CD4-positive, CD25-positive, alpha-beta regulatory T cell (primary cell): ENCODE measurements around the gene SH3BP2. TPM values are rescaled to one million over a fixed set of nuclear protein-coding genes. Genes with fewer than 3 reads are reported as not detected.
"Not testable (repeated sequence)": the region's sequence is repeated elsewhere in the genome, so short reads cannot be mapped to it uniquely, and the experiment has no call there.

Experiments used
- ATAC-seq, 2 donors: fragments of 150-1000 bp; cut with Tn5 transposase; one replicate each; pipeline ENCODE4 v1.10.0; 2021; ENCODE audit warnings: low read depth in 2 of 2, moderate number of reproducible peaks in 2 of 2, moderate library complexity in 1 of 2
- DNase-seq, 3 donors: peaks; one replicate each; pipeline versions ENCODE4 v3.0.0 to v3.0.0-alpha.2; 2012 to 2022; ENCODE audit warnings: mixed read lengths in 1 of 3
- H3K27ac ChIP-seq: one replicate; pipeline ENCODE4 v1.7.0; 2013; ENCODE audit warnings: mild to moderate bottlenecking, low read length; ENCODE audit not compliant: insufficient read depth, poor library complexity, severe bottlenecking
- H3K27me3 ChIP-seq: one replicate; pipeline ENCODE4 v1.7.0; 2013; ENCODE audit warnings: low read length; ENCODE audit not compliant: control insufficient read depth, insufficient read depth
- H3K36me3 ChIP-seq: one replicate; pipeline ENCODE4 v1.7.0; 2013; ENCODE audit warnings: mild to moderate bottlenecking, low read length, moderate library complexity; ENCODE audit not compliant: control insufficient read depth, insufficient read depth
- H3K4me1 ChIP-seq: 2 replicates; pipeline ENCODE4 v1.7.0; 2013; ENCODE audit warnings: mild to moderate bottlenecking, low read length; ENCODE audit not compliant: insufficient read depth, control insufficient read depth, poor library complexity, severe bottlenecking
- H3K4me3 ChIP-seq: one replicate; pipeline ENCODE4 v1.7.0; 2013; ENCODE audit warnings: low read depth, mild to moderate bottlenecking, low read length, moderate library complexity
- H3K9me3 ChIP-seq, 2 experiments: 1 replicate in 1 of 2; 2 replicates in 1 of 2; pipeline ENCODE4 v1.7.0; 2013; ENCODE audit warnings: low read length in 2 of 2, mild to moderate bottlenecking in 1 of 2, moderate library complexity in 1 of 2; ENCODE audit not compliant: control insufficient read depth in 2 of 2
- H3K27ac Mint-ChIP-seq, 3 donors: one replicate each; pipeline ENCODE4 v1.8.0; 2020 to 2022; ENCODE audit warnings: mild to moderate bottlenecking in 3 of 3, mixed read lengths in 3 of 3, moderate library complexity in 2 of 3
- H3K27me3 Mint-ChIP-seq: one replicate; pipeline ENCODE4 v1.8.0; 2022; ENCODE audit warnings: mild to moderate bottlenecking, mixed read lengths
- H3K36me3 Mint-ChIP-seq: one replicate; pipeline ENCODE4 v1.8.0; 2020; ENCODE audit warnings: mixed read lengths
- H3K4me1 Mint-ChIP-seq, 4 donors: one replicate each; pipeline ENCODE4 v1.8.0; 2020 to 2022; ENCODE audit warnings: mixed read lengths in 4 of 4, mild to moderate bottlenecking in 1 of 4
- H3K4me3 Mint-ChIP-seq, 4 donors: one replicate each; pipeline ENCODE4 v1.8.0; 2020 to 2022; ENCODE audit warnings: mild to moderate bottlenecking in 4 of 4, mixed read lengths in 4 of 4, moderate library complexity in 3 of 4
- H3K9me3 Mint-ChIP-seq, 7 donors: one replicate each; pipeline ENCODE4 v1.8.0; 2020 to 2022; ENCODE audit warnings: mixed read lengths in 7 of 7, mild to moderate bottlenecking in 3 of 7, moderate library complexity in 2 of 7
- polyA plus RNA-seq, 4 donors: library from polyadenylated mRNA; unstranded; fragments of 300-500 nt; fragmentation: Illumina TruSeq; gene quantifications; one replicate each; pipeline ENCODE4 v1.2.3, GENCODE V29; 2021
- total RNA-seq: library from RNA; stranded (reverse); gene quantifications from one replicate; pipeline ENCODE4 v1.2.3, GENCODE V29; 2022

SH3BP2 gene
- total and polyA plus RNA-seq, 5 donors from 2014 or later: 7.6 to 61.7 (median 8.5) TPM

GRCh38 chr4:2767705-2768074, 25.2 kb upstream of the SH3BP2 start:
- H3K36me3 ChIP-seq: no peaks in the 10 kb centered on the region
- no peak overlapping the region for H3K4me3 ChIP-seq
- H3K27ac ChIP-seq: no peak overlapping the region
- no peak overlapping the region for H3K4me3 Mint-ChIP-seq
- DNase-seq (no peak), ATAC-seq (no peak)
- H3K4me1 Mint-ChIP-seq: peaks cover 14 to 18% (median 14%) of the 10 kb centered on the region in 4 donors
- no peaks in the 10 kb centered on the region for H3K27me3 ChIP-seq
- H3K9me3 Mint-ChIP-seq: peaks cover 0 to 3% (median 0%) of the 10 kb centered on the region in 7 donors
- peaks cover 11% of the 10 kb centered on the region for H3K4me1 ChIP-seq
- no peaks in the 10 kb centered on the region for H3K36me3 Mint-ChIP-seq
- no peak overlapping the region for H3K27ac Mint-ChIP-seq
- no peaks in the 10 kb centered on the region for H3K9me3 ChIP-seq
- H3K27me3 Mint-ChIP-seq: no peaks in the 10 kb centered on the region

GRCh38 chr4:2768124-2768523, 24.8 kb upstream of the SH3BP2 start:
- DNase-seq: no peak
- Histone ChIP-seq H3K27me3 (no peaks in the 10 kb centered on the region), H3K4me3 (no peak overlapping the region), H3K27ac (no peak overlapping the region), H3K9me3 (no peaks in the 10 kb centered on the region), H3K36me3 (no peaks in the 10 kb centered on the region), H3K4me1 (peaks cover 11% of the 10 kb centered on the region)
- Mint-ChIP-seq H3K36me3 (no peaks in the 10 kb centered on the region), H3K27me3 (no peaks in the 10 kb centered on the region), H3K27ac (no peak overlapping the region), H3K9me3 (peaks cover 0 to 3% (median 0%) of the 10 kb centered on the region in 7 donors), H3K4me3 (no peak overlapping the region), H3K4me1 (peaks cover 14 to 18% (median 14%) of the 10 kb centered on the region in 4 donors)
- ATAC-seq: no peak

- H3K27me3 Mint-ChIP-seq: no peaks in the 10 kb centered on the region
- Histone ChIP-seq H3K9me3 (no peaks in the 10 kb centered on the region), H3K27me3 (no peaks in the 10 kb centered on the region), H3K4me3 (no peak overlapping the region), H3K4me1 (peaks cover 7% of the 10 kb centered on the region), H3K36me3 (no peaks in the 10 kb centered on the region), H3K27ac (no peak overlapping the region)
- no peaks in the 10 kb centered on the region for H3K36me3 Mint-ChIP-seq
- no peak overlapping the region for H3K4me3 Mint-ChIP-seq
- no peak for DNase-seq
- no peak for ATAC-seq
- peaks cover 14 to 16% (median 14%) of the 10 kb centered on the region in 4 donors for H3K4me1 Mint-ChIP-seq
- peaks cover 0 to 3% (median 0%) of the 10 kb centered on the region in 7 donors for H3K9me3 Mint-ChIP-seq
- H3K27ac Mint-ChIP-seq: no peak overlapping the region
Observed at GRCh38 chr4:2768921-2769336, 24.0 kb upstream of the SH3BP2 start.

GRCh38 chr4:2771264-2771663, 21.6 kb upstream of the SH3BP2 start:
- ATAC-seq (no peak), DNase-seq (no peak)
- no peaks in the 10 kb centered on the region for H3K36me3 Mint-ChIP-seq
- no peaks in the 10 kb centered on the region for H3K27me3 Mint-ChIP-seq
- Histone ChIP-seq H3K9me3 (no peaks in the 10 kb centered on the region), H3K27ac (no peak overlapping the region), H3K27me3 (no peaks in the 10 kb centered on the region), H3K4me3 (no peak overlapping the region), H3K4me1 (no peaks in the 10 kb centered on the region), H3K36me3 (no peaks in the 10 kb centered on the region)
- peaks cover 0 to 3% (median 0%) of the 10 kb centered on the region in 7 donors for H3K9me3 Mint-ChIP-seq
- peak overlapping the region in 1 of 3 donors; percentile 79 for H3K27ac Mint-ChIP-seq
- H3K4me1 Mint-ChIP-seq: peaks cover 8 to 13% (median 10%) of the 10 kb centered on the region in 4 donors
- H3K4me3 Mint-ChIP-seq: no peak overlapping the region

- not testable (repeated sequence) for H3K9me3 ChIP-seq
Observed at GRCh38 chr4:2780643-2781042, 12.2 kb upstream of the SH3BP2 start.

GRCh38 chr4:2781911-2782310, 11.0 kb upstream of the SH3BP2 start:
- Histone ChIP-seq H3K9me3 (no peaks in the 10 kb centered on the region), H3K27me3 (no peaks in the 10 kb centered on the region), H3K4me3 (no peak overlapping the region), H3K36me3 (no peaks in the 10 kb centered on the region), H3K4me1 (peaks cover 15% of the 10 kb centered on the region), H3K27ac (no peak overlapping the region)
- Mint-ChIP-seq H3K4me3 (no peak overlapping the region), H3K4me1 (peaks cover 0 to 17% (median 9%) of the 10 kb centered on the region in 4 donors), H3K9me3 (peaks cover 0 to 21% (median 5%) of the 10 kb centered on the region in 7 donors), H3K27ac (peak overlapping the region in 1 of 3 donors; percentile 18), H3K27me3 (no peaks in the 10 kb centered on the region), H3K36me3 (no peaks in the 10 kb centered on the region)
- no peak for DNase-seq
- no peak for ATAC-seq

More at GRCh38 chr4:2780643-2781042, 12.2 kb upstream of the SH3BP2 start:
- DNase-seq, ATAC-seq, H3K4me3 Mint-ChIP-seq, H3K27ac Mint-ChIP-seq, H3K4me3 ChIP-seq, H3K27ac ChIP-seq, H3K36me3 Mint-ChIP-seq, H3K27me3 ChIP-seq, H3K4me1 Mint-ChIP-seq, H3K27me3 Mint-ChIP-seq, H3K36me3 ChIP-seq, H3K4me1 ChIP-seq: not testable (repeated sequence)
- peaks cover 0 to 21% (median 3%) of the 10 kb centered on the region in 7 donors for H3K9me3 Mint-ChIP-seq

GRCh38 chr4:2783790-2784189, 9.1 kb upstream of the SH3BP2 start:
- Histone ChIP-seq H3K9me3 (no peaks in the 10 kb centered on the region), H3K36me3 (no peaks in the 10 kb centered on the region), H3K4me1 (peaks cover 33% of the 10 kb centered on the region), H3K27me3 (no peaks in the 10 kb centered on the region), H3K4me3 (no peak overlapping the region), H3K27ac (no peak overlapping the region)
- peaks cover 0 to 36% (median 9%) of the 10 kb centered on the region in 4 donors for H3K4me1 Mint-ChIP-seq
- H3K4me3 Mint-ChIP-seq: peak overlapping the region in 1 of 4 donors; percentile 9
- peaks cover 0 to 21% (median 5%) of the 10 kb centered on the region in 7 donors for H3K9me3 Mint-ChIP-seq
- H3K27me3 Mint-ChIP-seq: no peaks in the 10 kb centered on the region
- DNase-seq: no peak
- no peak for ATAC-seq
- peak overlapping the region in 1 of 3 donors; percentile 41 for H3K27ac Mint-ChIP-seq
- H3K36me3 Mint-ChIP-seq: no peaks in the 10 kb centered on the region

GRCh38 chr4:2785613-2786012, 7.3 kb upstream of the SH3BP2 start:
- H3K9me3 Mint-ChIP-seq: peaks cover 0 to 21% (median 5%) of the 10 kb centered on the region in 7 donors
- peaks cover 0 to 50% (median 16%) of the 10 kb centered on the region in 4 donors for H3K4me1 Mint-ChIP-seq
- ATAC-seq (peak; percentile 46 to 50), DNase-seq (peak in 2 of 3 donors; percentile 40 to 79)
- H3K27me3 Mint-ChIP-seq: no peaks in the 10 kb centered on the region
- no peaks in the 10 kb centered on the region for H3K36me3 Mint-ChIP-seq
- Histone ChIP-seq H3K27ac (peak overlapping the region; percentile 78), H3K4me1 (peaks cover 35% of the 10 kb centered on the region), H3K9me3 (no peaks in the 10 kb centered on the region), H3K4me3 (no peak overlapping the region), H3K27me3 (no peaks in the 10 kb centered on the region), H3K36me3 (no peaks in the 10 kb centered on the region)
- peak overlapping the region in 2 of 4 donors; percentile 1 to 7 for H3K4me3 Mint-ChIP-seq
- peak overlapping the region; percentile 12 to 95 (median 93) for H3K27ac Mint-ChIP-seq
